SK-N-SH treated with all-trans-retinoic acid at 6 μM for 48 hours (cell line): ENCODE data around the gene PAK5.

Experiments
- ATAC-seq: fragments of 200-7000 bp; cut with Tn5 transposase; 3 replicates; pipeline ENCODE4 v1.9.1; 2020; ENCODE audit warnings: mild to moderate bottlenecking, moderate library complexity
- ARNTL ChIP-seq: fragments of 450-650 bp; formaldehyde crosslinking; IDR thresholded peaks from 2 replicates; pipeline ENCODE4 v1.5.0; 2020; ENCODE audit warnings: low read depth, mild to moderate bottlenecking, moderate library complexity, borderline replicate concordance
- CSDC2 ChIP-seq: fragments of 250-450 bp; sonication (Bioruptor Pico); IDR thresholded peaks from 2 replicates; pipeline ENCODE4 v1.5.0; 2020; ENCODE audit warnings: mild to moderate bottlenecking, moderate library complexity
- ESRRG ChIP-seq: fragments of 250-450 bp; sonication (Bioruptor Pico); IDR thresholded peaks from 2 replicates; pipeline ENCODE4 v1.6.1; 2021; ENCODE audit warnings: mild to moderate bottlenecking
- GLIS3 ChIP-seq: fragments of 250-450 bp; sonication (Bioruptor Pico); IDR thresholded peaks from 2 replicates; pipeline ENCODE4 v1.5.0; 2020; ENCODE audit warnings: mild to moderate bottlenecking, moderate library complexity
- OSR1 ChIP-seq: fragments of 250-450 bp; sonication (Bioruptor Pico); IDR thresholded peaks from 2 replicates; pipeline ENCODE4 v1.8.0; 2022; ENCODE audit warnings: moderate library complexity, mild to moderate bottlenecking, inconsistent platforms
- PPARA ChIP-seq: fragments of 250-450 bp; sonication (Bioruptor Pico); IDR thresholded peaks from 2 replicates; pipeline ENCODE4 v1.5.0; 2020; ENCODE audit warnings: mild to moderate bottlenecking, borderline replicate concordance
- RARB ChIP-seq: fragments of 250-450 bp; sonication (Bioruptor Pico); IDR thresholded peaks from 2 replicates; pipeline ENCODE4 v1.8.0; 2021; ENCODE audit warnings: mild to moderate bottlenecking, moderate library complexity
- SNAI2 ChIP-seq: fragments of 250-450 bp; sonication (Bioruptor Pico); IDR thresholded peaks from 2 replicates; pipeline ENCODE4 v1.5.0; 2020; ENCODE audit warnings: mild to moderate bottlenecking, moderate library complexity
- TCF4 ChIP-seq: fragments of 250-450 bp; sonication (Bioruptor Pico); IDR thresholded peaks from 2 replicates; pipeline ENCODE4 v1.8.0; 2021; ENCODE audit warnings: mild to moderate bottlenecking, moderate library complexity, borderline replicate concordance
- TOX ChIP-seq: fragments of 250-450 bp; sonication (Bioruptor Pico); IDR thresholded peaks from 2 replicates; pipeline ENCODE4 v1.8.0; 2021; ENCODE audit warnings: mild to moderate bottlenecking, moderate library complexity, borderline replicate concordance
- ZC3H10 ChIP-seq: fragments of 250-450 bp; sonication (Bioruptor Pico); IDR thresholded peaks from 2 replicates; pipeline ENCODE4 v1.5.1; 2021; ENCODE audit warnings: mild to moderate bottlenecking, moderate library complexity
- ZFP3 ChIP-seq: fragments of 250-450 bp; sonication (Bioruptor Pico); IDR thresholded peaks from 2 replicates; pipeline ENCODE4 v1.5.0; 2020; ENCODE audit warnings: mild to moderate bottlenecking, moderate library complexity
- ZFP30 ChIP-seq: fragments of 450-650 bp; formaldehyde crosslinking; IDR thresholded peaks from 2 replicates; pipeline ENCODE4 v1.5.0; 2022; ENCODE audit warnings: mild to moderate bottlenecking, moderate library complexity
- ZNF70 ChIP-seq: fragments of 450-650 bp; formaldehyde crosslinking; IDR thresholded peaks from 2 replicates; pipeline ENCODE4 v1.5.0; 2020; ENCODE audit warnings: mild to moderate bottlenecking, moderate library complexity
- ZNF8 ChIP-seq: fragments of 450-650 bp; formaldehyde crosslinking; IDR thresholded peaks from 2 replicates; pipeline ENCODE4 v1.5.0; 2020; ENCODE audit warnings: mild to moderate bottlenecking, moderate library complexity
- TF ChIP-seq, protein P1 (sequence below): fragments of 250-450 bp; sonication (Bioruptor Pico); IDR thresholded peaks from 2 replicates; pipeline ENCODE4 v1.8.0; 2020; ENCODE audit warnings: mild to moderate bottlenecking, moderate library complexity, borderline replicate concordance
- TF ChIP-seq, protein P2 (sequence below): fragments of 250-450 bp; sonication (Bioruptor Pico); IDR thresholded peaks from 2 replicates; pipeline ENCODE4 v1.8.0; 2021; ENCODE audit warnings: low read depth, mild to moderate bottlenecking, moderate library complexity, borderline replicate concordance
- TF ChIP-seq, protein P3 (sequence below): fragments of 250-450 bp; sonication (Bioruptor Pico); IDR thresholded peaks from 2 replicates; pipeline ENCODE4 v1.5.1; 2021; ENCODE audit warnings: mild to moderate bottlenecking, moderate library complexity
- TF ChIP-seq, protein P4 (sequence below): fragments of 250-450 bp; sonication (Bioruptor Pico); IDR thresholded peaks from 2 replicates; pipeline ENCODE4 v1.5.1; 2020; ENCODE audit warnings: low read depth, mild to moderate bottlenecking, moderate library complexity

Gene PAK5

DNA sequence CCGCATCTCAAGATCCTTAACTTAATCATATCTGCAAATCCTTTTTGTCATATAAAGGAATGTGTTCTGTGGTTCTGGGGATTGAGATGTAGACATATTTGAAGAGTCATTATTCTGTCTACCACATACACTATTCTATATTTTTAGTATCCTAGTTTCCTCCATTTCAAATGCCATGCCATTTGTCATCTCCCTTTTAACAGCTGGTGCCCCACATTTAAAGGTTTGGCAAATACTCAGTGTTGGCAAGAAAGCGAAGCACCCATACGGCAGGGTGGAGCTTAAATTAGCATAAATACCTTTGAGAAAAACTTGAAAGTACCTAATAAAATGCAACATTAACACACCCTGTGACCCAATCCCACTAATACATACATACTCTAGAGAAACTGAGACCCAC lies 31.7 kb downstream of the PAK5 start (continued):
- TF ChIP-seq, protein P1, sequence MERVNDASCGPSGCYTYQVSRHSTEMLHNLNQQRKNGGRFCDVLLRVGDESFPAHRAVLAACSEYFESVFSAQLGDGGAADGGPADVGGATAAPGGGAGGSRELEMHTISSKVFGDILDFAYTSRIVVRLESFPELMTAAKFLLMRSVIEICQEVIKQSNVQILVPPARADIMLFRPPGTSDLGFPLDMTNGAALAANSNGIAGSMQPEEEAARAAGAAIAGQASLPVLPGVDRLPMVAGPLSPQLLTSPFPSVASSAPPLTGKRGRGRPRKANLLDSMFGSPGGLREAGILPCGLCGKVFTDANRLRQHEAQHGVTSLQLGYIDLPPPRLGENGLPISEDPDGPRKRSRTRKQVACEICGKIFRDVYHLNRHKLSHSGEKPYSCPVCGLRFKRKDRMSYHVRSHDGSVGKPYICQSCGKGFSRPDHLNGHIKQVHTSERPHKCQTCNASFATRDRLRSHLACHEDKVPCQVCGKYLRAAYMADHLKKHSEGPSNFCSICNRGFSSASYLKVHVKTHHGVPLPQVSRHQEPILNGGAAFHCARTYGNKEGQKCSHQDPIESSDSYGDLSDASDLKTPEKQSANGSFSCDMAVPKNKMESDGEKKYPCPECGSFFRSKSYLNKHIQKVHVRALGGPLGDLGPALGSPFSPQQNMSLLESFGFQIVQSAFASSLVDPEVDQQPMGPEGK = no peak

DNA sequence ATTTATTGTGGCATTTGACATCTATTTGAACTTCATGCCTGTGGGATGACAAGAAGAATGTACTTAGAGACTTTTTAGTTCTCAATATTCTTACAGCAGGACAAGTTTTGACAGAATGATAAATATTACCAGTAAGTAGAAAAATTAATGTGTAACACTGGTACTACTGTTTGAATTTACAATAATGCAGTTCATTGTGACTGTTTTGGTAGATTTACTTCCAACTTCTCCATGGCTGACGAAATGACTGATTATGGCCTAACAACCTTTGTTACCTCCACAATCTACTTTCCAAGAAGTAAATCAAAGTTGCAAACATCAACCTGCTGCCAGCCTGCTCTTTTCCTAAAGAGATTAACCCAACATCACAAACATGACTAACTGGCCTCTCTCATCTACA lies 38.5 kb downstream of the PAK5 start:
- no peak for TF ChIP-seq ZNF70 (CRISPR knock-in tag)
- no peak for TF ChIP-seq ZFP3 (CRISPR knock-in tag)
- TF ChIP-seq, protein P2, sequence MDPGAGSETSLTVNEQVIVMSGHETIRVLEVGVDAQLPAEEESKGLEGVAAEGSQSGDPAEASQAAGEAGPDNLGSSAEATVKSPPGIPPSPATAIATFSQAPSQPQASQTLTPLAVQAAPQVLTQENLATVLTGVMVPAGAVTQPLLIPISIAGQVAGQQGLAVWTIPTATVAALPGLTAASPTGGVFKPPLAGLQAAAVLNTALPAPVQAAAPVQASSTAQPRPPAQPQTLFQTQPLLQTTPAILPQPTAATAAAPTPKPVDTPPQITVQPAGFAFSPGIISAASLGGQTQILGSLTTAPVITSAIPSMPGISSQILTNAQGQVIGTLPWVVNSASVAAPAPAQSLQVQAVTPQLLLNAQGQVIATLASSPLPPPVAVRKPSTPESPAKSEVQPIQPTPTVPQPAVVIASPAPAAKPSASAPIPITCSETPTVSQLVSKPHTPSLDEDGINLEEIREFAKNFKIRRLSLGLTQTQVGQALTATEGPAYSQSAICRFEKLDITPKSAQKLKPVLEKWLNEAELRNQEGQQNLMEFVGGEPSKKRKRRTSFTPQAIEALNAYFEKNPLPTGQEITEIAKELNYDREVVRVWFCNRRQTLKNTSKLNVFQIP (CRISPR knock-in tag) = no peak
- no peak for TF ChIP-seq OSR1 (CRISPR knock-in tag)
- TF ChIP-seq ZFP30 (CRISPR knock-in tag) = no peak
- TF ChIP-seq GLIS3 (CRISPR knock-in tag) = no peak
- no peak for TF ChIP-seq TCF4 (CRISPR knock-in tag)
- TF ChIP-seq, protein P3, sequence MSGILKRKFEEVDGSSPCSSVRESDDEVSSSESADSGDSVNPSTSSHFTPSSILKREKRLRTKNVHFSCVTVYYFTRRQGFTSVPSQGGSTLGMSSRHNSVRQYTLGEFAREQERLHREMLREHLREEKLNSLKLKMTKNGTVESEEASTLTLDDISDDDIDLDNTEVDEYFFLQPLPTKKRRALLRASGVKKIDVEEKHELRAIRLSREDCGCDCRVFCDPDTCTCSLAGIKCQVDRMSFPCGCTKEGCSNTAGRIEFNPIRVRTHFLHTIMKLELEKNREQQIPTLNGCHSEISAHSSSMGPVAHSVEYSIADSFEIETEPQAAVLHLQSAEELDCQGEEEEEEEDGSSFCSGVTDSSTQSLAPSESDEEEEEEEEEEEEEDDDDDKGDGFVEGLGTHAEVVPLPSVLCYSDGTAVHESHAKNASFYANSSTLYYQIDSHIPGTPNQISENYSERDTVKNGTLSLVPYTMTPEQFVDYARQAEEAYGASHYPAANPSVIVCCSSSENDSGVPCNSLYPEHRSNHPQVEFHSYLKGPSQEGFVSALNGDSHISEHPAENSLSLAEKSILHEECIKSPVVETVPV (CRISPR knock-in tag) = no peak
- TF ChIP-seq ESRRG = no peak
- TF ChIP-seq ZC3H10 (CRISPR knock-in tag) = no peak
- no peak for TF ChIP-seq PPARA (CRISPR knock-in tag)
- TF ChIP-seq ZNF8 = no peak
- TF ChIP-seq ARNTL (CRISPR knock-in tag) = no peak
- no peak for TF ChIP-seq SNAI2 (CRISPR knock-in tag)
- TF ChIP-seq, protein P4, sequence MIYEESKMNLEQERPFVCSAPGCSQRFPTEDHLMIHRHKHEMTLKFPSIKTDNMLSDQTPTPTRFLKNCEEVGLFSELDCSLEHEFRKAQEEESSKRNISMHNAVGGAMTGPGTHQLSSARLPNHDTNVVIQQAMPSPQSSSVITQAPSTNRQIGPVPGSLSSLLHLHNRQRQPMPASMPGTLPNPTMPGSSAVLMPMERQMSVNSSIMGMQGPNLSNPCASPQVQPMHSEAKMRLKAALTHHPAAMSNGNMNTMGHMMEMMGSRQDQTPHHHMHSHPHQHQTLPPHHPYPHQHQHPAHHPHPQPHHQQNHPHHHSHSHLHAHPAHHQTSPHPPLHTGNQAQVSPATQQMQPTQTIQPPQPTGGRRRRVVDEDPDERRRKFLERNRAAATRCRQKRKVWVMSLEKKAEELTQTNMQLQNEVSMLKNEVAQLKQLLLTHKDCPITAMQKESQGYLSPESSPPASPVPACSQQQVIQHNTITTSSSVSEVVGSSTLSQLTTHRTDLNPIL = no peak
- TF ChIP-seq, all 23 proteins: peak for 0
- ATAC-seq = no peak

DNA sequence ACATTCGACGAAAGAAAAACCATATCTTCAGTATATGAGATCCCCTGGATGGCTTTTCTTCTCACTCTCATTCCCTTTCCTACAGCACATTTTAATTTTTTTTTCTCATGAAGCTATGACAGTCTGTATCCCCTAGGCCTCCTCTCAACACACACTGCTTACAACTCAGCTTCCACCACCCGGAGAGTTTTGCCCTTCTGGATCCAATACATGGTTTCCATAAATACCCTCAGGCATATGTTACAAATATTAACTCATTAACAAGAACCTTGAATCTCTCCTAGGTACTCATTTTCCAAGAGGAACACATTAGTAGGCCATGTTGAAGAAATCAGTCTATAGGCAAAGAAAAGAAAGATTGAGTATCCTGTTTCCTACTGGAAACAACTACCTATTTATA lies 44.0 kb downstream of the PAK5 start:
- no peak for ATAC-seq
- TF ChIP-seq ZNF70 (CRISPR knock-in tag) = no peak
- no peak for TF ChIP-seq ARNTL (CRISPR knock-in tag)
- no peak for TF ChIP-seq SNAI2 (CRISPR knock-in tag)
- TF ChIP-seq, protein P3 (CRISPR knock-in tag) = no peak
- TF ChIP-seq, protein P2 (CRISPR knock-in tag) = no peak
- no peak for TF ChIP-seq RARB (CRISPR knock-in tag)
- TF ChIP-seq ZC3H10 (CRISPR knock-in tag) = no peak
- TF ChIP-seq TOX (CRISPR knock-in tag) = no peak
- TF ChIP-seq TCF4 (CRISPR knock-in tag) = no peak
- TF ChIP-seq, all 23 proteins: peak for 0

DNA sequence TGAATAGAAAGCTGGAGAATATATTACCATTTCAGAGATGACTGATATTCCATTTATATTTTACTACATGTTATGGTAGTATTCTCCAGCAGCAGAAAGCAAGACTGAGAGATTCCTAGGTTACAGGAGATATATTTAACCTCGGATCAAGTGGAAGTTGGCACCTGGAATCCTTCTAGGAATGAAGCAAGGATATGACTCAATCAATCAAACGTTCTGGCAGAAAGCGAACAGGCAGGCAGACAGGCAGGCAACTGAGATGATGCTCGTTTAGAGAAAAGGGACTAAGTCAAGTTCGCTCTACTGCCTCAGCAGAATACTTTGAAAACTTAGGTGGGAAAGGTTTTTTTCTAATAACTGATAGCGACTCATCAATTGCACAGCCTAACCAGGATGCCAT lies 46.2 kb downstream of the PAK5 start:
- no peak for TF ChIP-seq ESRRG
- TF ChIP-seq, protein P3 (CRISPR knock-in tag) = no peak
- no peak for TF ChIP-seq GLIS3 (CRISPR knock-in tag)
- TF ChIP-seq PPARA (CRISPR knock-in tag) = no peak
- TF ChIP-seq CSDC2 (CRISPR knock-in tag) = no peak
- no peak for TF ChIP-seq ZFP30 (CRISPR knock-in tag)
- TF ChIP-seq RARB (CRISPR knock-in tag) = no peak
- TF ChIP-seq, all 23 proteins: peak for 0

More for the DNA sequence above, 46.2 kb downstream of the PAK5 start:
- no peak for ATAC-seq
